SKM-1 treated with dmso at 0.1 percent for 144 hours (cell line): Measurements from ENCODE around the gene ANO4.
"Not testable (repeated sequence)": the region's sequence is repeated elsewhere in the genome, so short reads cannot be mapped to it uniquely, and the experiment has no call there.

Experiments used
- DNase-seq: peaks from one replicate; lab custom pipeline; 2025; ENCODE audit not compliant: unreplicated experiment; lab: John Stamatoyannopoulos, UW

Gene ANO4

DNA sequence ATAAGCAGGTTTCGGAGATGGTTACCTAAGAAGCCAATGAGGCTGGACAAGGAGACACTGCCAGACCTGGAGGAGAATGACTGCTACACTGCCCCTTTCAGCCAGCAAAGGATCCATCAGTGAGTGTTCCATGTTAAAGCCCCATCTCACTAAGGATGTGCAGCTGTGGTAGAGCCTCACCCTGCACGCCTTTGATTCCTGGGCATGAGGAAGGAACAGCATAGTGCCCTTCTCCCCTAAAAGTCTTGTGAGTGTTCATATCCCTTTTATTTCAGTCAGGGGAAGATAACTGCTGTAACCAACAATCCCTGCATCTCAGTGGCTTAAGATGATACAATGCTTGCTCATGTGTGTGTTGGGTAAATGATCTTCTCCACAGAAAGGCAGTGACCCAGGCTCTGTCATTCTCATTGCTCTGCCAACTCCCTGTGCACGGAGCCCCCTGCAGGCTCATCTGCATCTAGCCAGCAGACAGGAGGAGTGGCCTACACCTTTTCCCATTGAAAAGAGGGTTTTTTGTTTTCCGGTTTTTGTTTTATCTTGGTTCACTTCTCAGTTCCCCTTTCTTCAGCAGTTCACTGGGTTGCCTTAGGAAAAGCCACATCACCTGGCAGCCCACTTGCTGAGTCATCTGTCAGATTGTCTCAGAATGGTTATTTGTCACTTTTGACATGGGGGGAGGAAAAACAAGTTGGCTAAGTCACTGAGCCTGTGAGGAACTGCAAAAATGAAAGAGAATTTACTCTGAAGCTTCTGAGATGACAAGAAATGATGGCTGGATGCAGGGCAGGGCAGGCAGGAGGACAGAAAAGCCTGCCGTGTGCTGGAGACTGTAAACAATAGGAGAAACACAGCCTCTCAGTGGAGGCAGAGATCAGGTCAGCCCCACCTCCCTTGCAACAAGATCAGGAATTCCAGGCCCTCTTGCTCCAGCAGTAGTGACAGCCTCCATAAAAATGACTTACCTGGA, 193.3 kb downstream of the ANO4 start:
- peak; percentile 14 for DNase-seq

GRCh38 chr12:100989509-100989908, 194.9 kb downstream of the ANO4 start:
- DNase-seq, result not testable (repeated sequence)

DNA sequence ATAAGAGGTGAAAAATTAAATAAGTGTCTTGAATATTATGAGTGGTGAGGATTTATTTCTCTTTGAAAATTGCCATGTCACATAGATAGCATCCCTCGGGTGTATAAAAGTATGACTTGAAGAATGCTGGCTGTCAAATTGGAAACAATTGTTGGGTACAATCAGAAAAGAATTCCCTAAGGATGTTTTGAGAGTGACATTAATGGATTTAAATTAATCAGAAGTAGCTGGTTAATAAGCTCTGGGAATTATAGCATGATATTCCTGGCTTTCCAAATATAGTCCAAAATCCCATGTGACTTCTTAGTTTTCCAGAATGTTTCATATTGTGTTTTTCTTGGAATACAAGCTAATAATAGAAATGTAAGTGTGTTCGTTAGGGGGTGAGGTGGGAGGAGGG, 196.5 kb downstream of the ANO4 start:
- DNase-seq, result no peak

DNA sequence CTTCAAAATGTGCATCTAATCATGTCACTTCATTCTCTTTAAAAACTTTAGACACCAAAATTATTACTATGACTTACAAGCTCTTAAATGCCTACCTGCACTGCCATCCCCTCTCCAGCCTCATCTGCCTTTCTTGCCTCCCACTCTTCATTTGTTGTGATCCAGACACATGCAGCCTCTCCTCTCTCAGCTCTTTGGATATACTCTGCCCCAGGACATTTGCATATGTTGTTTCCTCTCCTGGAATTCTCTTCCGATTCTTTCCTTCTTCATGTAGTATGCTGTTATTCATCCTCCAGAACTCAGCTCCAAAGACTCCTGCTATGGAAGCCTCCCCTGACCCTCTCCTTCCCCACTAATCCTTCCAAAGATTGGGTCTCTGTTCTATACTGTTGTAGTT, 197.6 kb downstream of the ANO4 start:
- DNase-seq, result no peak

DNA sequence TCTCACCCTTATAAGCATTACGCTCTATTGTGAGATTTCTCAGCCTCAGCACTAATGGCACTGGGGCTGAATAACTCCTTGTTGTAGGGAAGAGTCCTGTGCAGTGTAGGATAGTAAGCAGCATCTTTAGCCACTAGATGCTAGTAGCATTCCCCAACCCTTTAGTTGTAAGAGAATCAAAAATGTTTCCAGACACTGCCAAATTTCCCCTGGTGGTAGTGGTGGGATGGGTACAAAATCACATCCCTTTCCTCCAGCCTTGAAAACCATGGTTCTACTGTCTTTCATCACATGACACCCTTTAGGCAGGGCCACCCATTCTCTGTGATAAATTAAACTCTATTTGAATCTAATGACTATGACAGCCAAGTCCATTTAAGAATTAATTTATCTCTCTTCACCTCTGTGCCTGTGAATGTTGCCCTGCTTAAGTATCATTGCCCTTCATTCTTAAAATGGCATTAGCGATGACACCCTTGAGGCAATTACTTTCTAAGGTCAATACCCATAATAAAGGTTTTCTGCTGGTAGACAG, 199.4 kb downstream of the ANO4 start:
- no peak for DNase-seq

DNA sequence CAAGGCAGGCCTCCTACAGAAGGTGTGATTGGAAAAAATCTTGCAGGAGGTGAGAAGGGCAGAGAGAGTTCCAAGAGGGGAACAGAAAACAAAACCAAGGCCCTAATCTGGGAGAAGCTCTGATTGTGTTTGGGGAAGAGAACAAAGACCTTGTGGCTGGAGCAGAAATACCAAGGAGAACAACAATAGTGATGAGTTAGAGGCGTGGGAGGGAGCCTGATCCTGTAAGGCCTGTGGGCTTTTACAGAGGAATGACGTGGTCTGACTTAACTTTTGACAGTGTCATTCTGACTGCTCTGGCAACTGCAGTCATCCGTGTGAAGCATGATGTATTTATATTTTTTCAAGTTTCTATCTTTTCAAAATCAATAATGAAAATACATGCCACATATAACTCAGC, 200.6 kb downstream of the ANO4 start:
- DNase-seq, result no peak

DNA sequence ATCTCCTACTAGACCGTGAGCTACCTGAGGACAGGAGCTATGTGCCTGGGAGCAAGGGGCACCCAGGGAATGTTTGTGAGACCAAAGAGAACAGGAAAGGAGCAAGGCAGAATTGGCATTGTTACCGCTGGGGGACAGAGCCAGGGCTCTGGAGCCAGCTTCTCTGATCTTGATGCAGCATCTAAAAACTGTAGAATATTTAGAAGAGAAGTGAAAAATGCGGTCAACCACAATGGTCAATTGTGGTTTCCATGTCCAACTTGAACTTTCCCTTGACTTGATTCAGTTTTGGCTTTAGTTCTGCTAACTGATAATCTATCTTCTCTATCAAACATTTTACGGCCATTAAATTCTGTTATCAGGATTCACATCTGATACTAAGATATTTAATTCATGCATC, 201.2 kb downstream of the ANO4 start:
- no peak for DNase-seq

DNA sequence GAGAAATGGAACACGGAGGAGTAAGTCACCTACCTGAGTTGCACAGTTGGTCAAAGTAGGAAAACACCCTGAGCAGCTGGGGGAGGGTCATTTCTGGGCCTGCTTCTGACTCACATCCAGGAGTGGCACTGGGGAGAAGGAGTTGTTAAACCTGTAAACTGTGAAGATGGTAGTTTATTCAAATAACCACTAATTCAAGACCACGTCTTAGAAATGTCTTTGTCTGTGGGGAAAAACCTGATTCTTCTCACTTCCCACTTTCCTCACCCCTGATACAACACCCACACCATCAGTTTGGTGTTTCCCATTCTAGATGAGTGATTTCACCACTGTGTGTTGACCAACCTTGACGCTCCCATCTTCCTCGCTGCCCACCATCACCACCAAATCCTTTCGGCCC, 207.1 kb downstream of the ANO4 start:
- DNase-seq, result no peak

- DNase-seq, result no peak
Measured at GRCh38 chr12:101002696-101003419, 208.3 kb downstream of the ANO4 start.

DNA sequence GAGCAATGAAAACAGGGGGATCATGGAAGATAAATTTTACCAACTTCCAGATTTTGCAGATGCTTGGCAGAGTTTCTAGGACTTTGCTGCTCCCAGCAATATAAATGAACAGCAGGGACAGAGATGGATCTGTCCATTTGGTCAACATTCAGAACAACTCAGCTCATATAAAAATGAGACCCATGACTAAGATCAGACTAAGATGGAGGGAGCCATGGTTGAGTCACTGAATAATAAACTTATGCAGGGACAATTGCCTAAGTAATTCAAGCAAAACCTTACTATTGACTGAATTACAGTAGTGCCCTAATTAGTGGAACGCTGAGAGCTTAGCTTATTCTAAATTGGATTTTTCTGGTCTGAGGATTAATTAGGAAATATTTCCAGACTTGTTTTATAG, 210.3 kb downstream of the ANO4 start:
- DNase-seq, result no peak

DNA sequence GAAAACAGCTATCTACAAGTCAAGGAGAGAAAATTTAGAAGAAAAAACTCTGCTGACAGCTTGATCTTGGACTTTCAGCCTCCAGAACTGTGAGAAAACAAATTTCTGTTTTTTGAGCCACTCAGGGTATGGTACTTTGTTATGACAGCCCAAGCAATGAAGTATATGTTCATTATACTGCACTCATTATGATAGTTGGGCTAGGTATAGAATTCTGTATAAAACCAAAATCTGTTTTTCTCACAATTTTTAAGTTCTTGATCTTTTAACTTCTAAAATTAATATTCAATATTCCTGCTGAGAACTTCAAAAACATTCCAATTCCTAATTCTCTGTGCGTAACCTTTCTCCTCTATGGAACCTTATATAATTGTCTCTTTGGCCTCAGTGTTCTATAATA, 214.7 kb downstream of the ANO4 start:
- no peak for DNase-seq

DNA sequence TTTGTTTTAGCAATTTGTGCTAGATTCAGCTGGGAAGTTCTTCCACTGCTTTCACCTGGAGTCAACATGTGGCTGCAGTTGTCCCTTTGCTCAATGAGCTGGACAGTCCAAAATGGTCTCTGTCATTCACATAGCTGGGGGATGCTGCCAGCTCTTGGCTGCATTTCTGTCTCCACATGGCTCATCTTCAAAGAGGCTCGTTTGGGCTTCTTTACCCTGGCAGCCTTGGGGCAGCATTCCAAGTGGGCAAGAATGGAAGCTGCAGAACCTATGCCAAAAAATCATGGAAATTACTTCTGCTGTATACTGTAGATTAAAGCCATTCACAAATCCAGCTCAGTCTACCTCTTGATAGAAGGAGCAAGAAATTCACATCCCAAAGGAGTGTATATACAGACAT, 216.3 kb downstream of the ANO4 start:
- DNase-seq, result no peak

- DNase-seq, result no peak
Measured at GRCh38 chr12:101013993-101014392, 219.4 kb downstream of the ANO4 start.

GRCh38 chr12:101015044-101015443, 220.5 kb downstream of the ANO4 start:
- DNase-seq, result no peak

GRCh38 chr12:101018540-101018939, 224.0 kb downstream of the ANO4 start:
- DNase-seq, result no peak

GRCh38 chr12:101019201-101019600, 224.6 kb downstream of the ANO4 start:
- no peak for DNase-seq

- no peak for DNase-seq
Measured at GRCh38 chr12:101019667-101020066, 225.1 kb downstream of the ANO4 start.

DNA sequence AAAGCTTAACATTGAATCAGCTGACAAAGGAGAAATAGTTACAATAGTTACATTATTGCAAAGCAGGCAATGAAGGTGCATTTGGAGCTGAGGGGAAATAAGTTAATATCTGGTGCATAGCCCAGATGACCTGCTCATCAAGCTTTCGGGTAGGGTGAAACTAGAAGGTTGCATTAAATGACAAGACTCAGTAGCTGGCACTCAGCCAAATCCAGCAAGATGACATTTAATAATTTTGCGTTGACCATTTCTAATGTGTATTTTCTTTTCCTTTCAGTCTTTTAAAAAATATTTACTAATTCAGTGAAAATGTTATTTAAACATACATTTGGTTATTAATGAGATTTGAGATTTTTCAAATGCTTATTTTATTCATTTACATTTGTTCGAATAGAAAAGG, 226.9 kb downstream of the ANO4 start:
- no peak for DNase-seq

DNA sequence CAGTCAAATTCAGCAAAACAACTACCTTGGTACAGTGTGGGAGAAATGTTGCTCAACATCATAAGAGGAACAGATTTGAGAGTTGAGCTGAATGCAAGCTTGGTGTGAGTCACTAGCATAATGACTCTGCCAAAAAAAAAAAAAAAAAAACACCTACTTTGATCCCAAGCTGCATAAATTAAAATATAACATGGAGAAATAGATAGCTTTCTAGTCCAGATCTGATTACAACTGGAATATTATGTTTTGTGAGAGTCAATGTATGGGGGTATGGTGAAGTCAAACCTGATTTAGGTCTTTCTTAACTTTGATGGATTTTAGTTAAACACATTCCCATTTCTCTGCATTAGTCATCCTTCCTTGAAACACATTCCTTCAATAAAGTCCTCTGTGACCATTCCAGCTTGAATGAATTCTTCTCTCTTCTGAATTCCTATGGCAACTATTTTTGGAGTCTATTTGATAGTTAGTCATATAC, 227.4 kb downstream of the ANO4 start:
- no peak for DNase-seq

DNA sequence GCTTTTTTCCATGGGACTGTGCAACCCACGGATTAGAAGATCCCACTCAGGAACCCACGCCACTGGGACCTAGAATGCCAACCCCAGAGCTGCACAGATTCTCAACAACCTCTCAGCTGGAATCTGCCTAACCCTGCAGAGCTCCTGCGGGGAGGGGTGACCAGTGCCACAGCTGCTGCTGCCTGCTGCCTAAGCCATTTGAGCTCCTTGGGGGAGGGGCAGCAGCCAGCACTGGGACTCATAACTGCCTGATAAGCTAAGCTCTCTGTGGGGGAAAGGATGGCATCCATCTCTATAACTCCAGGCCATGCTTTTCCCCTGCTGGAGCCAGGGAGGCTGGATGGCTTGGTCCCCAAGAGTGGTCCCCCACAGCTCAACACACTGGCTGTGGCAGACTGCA, 232.6 kb downstream of the ANO4 start:
- DNase-seq, result no peak

DNA sequence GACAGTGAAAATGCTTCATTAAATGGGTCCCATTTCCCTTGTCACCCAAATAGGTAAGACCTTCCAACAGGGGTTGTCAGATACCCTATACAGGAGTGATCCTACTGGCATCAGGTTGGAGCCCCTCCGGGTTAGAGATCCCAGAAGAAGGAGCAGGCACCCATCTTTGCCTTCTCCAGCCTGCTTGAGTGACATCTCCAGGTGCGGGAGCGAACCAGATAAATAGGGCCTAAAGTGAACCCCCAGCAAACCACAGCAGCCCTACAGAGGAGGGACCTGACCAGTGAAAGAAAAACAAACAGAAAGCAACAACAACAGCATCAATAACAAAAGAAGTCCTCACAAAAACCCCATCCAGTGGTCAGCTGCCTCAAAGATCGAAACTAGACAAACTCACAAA, 233.2 kb downstream of the ANO4 start:
- DNase-seq, result no peak
